Lung (tissue), 12 donors: Measurements from ENCODE around the gene EYS. TPM values are rescaled to one million over a fixed set of nuclear protein-coding genes. Genes with fewer than 3 reads are reported as not detected.
"Not testable (repeated sequence)": the region's sequence is repeated elsewhere in the genome, so short reads cannot be mapped to it uniquely, and the experiment has no call there.

ENCODE experiments used
- ATAC-seq: fragments of 200-7000 bp; cut with Tn5 transposase; one replicate; pipeline ENCODE4 v1.9.1; 2020; ENCODE audit warnings: moderate number of reproducible peaks; ENCODE audit not compliant: insufficient read depth, low FRiP score
- DNase-seq, 3 donors: peaks; one replicate each; pipeline ENCODE4 v3.0.0-alpha.2; 2013 to 2017
- H3K27ac ChIP-seq, 2 donors: one replicate each; pipeline ENCODE4 v1.5.1; 2013; ENCODE audit warnings: mild to moderate bottlenecking in 2 of 2, moderate library complexity in 2 of 2, control low read depth in 1 of 2, inconsistent platforms in 1 of 2, low read depth in 1 of 2, low read length in 1 of 2
- H3K27me3 ChIP-seq, 3 donors: one replicate each; pipeline ENCODE4 v1.5.1; 2013; ENCODE audit warnings: low read length in 2 of 3; ENCODE audit not compliant: control insufficient read depth in 3 of 3, insufficient read depth in 3 of 3
- H3K36me3 ChIP-seq, 4 donors: one replicate each; pipeline ENCODE4 v1.5.1; 2013; ENCODE audit warnings: low read length in 4 of 4, mild to moderate bottlenecking in 1 of 4, moderate library complexity in 1 of 4; ENCODE audit not compliant: control insufficient read depth in 4 of 4, insufficient read depth in 4 of 4
- H3K4me1 ChIP-seq, 5 donors: one replicate each; pipeline ENCODE4 v1.5.1; 2013; ENCODE audit warnings: low read length in 5 of 5, mild to moderate bottlenecking in 2 of 5, moderate library complexity in 1 of 5; ENCODE audit not compliant: control insufficient read depth in 5 of 5, insufficient read depth in 5 of 5
- H3K4me3 ChIP-seq: one replicate; pipeline ENCODE4 v1.5.1; 2013; ENCODE audit warnings: mild to moderate bottlenecking, control low read depth, moderate library complexity
- H3K9ac ChIP-seq, 2 donors: one replicate each; pipeline ENCODE4 v1.5.1; 2013; ENCODE audit warnings: low read length in 2 of 2, control low read depth in 1 of 2; ENCODE audit not compliant: insufficient read depth in 1 of 2
- H3K9me3 ChIP-seq, 4 donors: one replicate each; pipeline ENCODE4 v1.5.1; 2013; ENCODE audit warnings: low read length in 3 of 4, mild to moderate bottlenecking in 1 of 4, moderate library complexity in 1 of 4; ENCODE audit not compliant: control insufficient read depth in 4 of 4, insufficient read depth in 3 of 4
- WGBS, 2 donors: extraction: QIAGEN DNeasy Blood & Tissue Kit; methylation state at CpG; one replicate each; pipeline ENCODE4 v1.1.7; 2013; 5-methylcytosine and 5-hydroxymethylcytosine counted together
- polyA plus RNA-seq, 2 donors: library from polyadenylated mRNA; stranded (reverse); fragments of 200-250 nt; gene quantifications; one replicate each; pipeline ENCODE4 v1.2.1, GENCODE V29; 2013
- total RNA-seq, 2 donors: library from RNA; depleted of rRNA in 1 of 2; stranded (reverse); fragments of >200 nt in 1 of 2; gene quantifications; one replicate each; pipeline ENCODE4 v1.2.1, GENCODE V29; 2014 to 2021
- TF ChIP-seq, protein P1 (sequence below): IDR thresholded peaks from 2 replicates; pipeline ENCODE4 v1.5.1; 2012; ENCODE audit warnings: mild to moderate bottlenecking; ENCODE audit errors: control extremely low read depth, extremely low read depth
- donor health status: control.
- donor health status: control.
- donor health status: Bipolar disorder and iron deficiency.
- donor health status: healthy.
- donor health status: DM: yes; HTN: yes; CAD: no.

The EYS gene
- total and polyA plus RNA-seq, 4 donors: 0.06 to 0.34 (median 0.12) TPM

DNA sequence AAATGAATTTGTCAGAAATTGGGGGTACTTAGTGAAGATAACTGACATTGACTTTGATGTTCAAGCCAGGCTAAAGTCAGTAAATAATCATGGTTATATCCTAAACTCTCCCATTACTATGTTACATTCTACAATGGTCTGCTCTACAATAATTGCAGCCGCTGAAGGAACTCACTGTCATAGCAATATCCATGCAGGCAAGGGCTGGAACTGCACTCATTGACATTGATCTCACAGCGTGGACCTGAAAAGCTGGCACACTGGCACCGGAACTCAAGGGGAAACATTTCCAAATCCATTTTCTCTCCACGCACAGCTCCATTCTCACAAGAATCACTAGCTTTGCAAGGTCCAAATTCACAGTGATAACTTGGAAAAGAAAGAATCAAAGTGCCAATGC lies 702.7 kb downstream of the EYS start:
- H3K27ac ChIP-seq: no peak overlapping the region
- DNase-seq: no peak
- no peaks in the 10 kb centered on the region for H3K4me1 ChIP-seq
- 93 to 94% methylated on average over 4 of the region's 4 CpGs for WGBS, 2 donors
- H3K9me3 ChIP-seq: peaks cover 0 to 4% (median 0%) of the 10 kb centered on the region in 4 donors
- no peak overlapping the region for H3K4me3 ChIP-seq
- H3K9ac ChIP-seq: no peak overlapping the region
- TF ChIP-seq, protein P1, sequence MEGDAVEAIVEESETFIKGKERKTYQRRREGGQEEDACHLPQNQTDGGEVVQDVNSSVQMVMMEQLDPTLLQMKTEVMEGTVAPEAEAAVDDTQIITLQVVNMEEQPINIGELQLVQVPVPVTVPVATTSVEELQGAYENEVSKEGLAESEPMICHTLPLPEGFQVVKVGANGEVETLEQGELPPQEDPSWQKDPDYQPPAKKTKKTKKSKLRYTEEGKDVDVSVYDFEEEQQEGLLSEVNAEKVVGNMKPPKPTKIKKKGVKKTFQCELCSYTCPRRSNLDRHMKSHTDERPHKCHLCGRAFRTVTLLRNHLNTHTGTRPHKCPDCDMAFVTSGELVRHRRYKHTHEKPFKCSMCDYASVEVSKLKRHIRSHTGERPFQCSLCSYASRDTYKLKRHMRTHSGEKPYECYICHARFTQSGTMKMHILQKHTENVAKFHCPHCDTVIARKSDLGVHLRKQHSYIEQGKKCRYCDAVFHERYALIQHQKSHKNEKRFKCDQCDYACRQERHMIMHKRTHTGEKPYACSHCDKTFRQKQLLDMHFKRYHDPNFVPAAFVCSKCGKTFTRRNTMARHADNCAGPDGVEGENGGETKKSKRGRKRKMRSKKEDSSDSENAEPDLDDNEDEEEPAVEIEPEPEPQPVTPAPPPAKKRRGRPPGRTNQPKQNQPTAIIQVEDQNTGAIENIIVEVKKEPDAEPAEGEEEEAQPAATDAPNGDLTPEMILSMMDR: no peak
- no peaks in the 10 kb centered on the region for H3K27me3 ChIP-seq
- H3K36me3 ChIP-seq: no peaks in the 10 kb centered on the region
- no peak for ATAC-seq

DNA sequence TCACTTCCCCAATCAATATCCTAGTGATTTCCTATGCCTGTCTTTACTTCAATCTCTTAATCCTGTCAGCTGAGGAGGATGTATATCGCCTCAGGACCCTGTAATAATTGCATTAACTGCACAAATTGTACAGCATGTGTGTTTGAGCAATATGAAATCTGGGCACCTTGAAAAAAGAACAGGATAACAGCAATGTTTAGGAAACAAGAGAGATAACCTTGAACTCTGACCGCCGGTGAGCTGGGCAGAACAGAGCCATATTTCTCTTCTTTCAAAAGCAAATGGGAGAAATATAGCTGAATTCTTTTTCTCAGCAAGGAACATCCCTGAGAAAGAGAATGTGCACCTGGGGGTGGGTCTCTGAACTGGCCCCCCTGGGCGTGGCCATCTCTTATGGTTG lies 704.1 kb downstream of the EYS start:
- ATAC-seq, DNase-seq: not testable (repeated sequence)
- WGBS, 2 donors: 87 to 88% methylated on average over 4 of the region's 4 CpGs

DNA sequence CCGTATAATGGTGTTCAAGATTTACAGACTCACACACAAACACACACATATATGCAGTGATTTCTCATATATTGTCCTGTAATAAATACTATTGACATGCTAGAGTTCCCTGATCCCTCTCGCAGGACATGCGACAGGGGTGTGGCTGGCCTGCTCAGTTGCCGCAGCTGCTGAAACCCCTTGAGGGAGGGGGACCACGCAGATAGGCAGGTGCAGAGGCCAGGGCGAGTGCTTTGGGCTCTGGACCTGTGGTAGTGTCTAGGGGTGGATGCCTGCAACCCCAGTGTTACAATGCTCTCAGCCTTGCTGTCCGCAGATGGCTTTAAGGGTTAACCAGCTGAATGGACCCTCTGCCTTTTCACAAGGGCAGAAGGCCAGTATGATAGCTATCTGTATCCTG lies 706.2 kb downstream of the EYS start:
- WGBS, 2 donors: 93 to 95% methylated on average over 7 of the region's 7 CpGs
- Histone ChIP-seq H3K9me3 (peaks cover 0 to 4% (median 0%) of the 10 kb centered on the region in 4 donors), H3K27me3 (no peaks in the 10 kb centered on the region), H3K9ac (no peak overlapping the region), H3K27ac (no peak overlapping the region), H3K36me3 (no peaks in the 10 kb centered on the region), H3K4me1 (no peaks in the 10 kb centered on the region), H3K4me3 (no peak overlapping the region)
- no peak for DNase-seq
- no peak for ATAC-seq
- TF ChIP-seq, protein P1: no peak

More for the DNA sequence above, 704.1 kb downstream of the EYS start:
- not testable (repeated sequence) for H3K4me3 ChIP-seq, H3K27ac ChIP-seq, H3K9me3 ChIP-seq, H3K4me1 ChIP-seq, H3K9ac ChIP-seq, H3K36me3 ChIP-seq, H3K27me3 ChIP-seq

DNA sequence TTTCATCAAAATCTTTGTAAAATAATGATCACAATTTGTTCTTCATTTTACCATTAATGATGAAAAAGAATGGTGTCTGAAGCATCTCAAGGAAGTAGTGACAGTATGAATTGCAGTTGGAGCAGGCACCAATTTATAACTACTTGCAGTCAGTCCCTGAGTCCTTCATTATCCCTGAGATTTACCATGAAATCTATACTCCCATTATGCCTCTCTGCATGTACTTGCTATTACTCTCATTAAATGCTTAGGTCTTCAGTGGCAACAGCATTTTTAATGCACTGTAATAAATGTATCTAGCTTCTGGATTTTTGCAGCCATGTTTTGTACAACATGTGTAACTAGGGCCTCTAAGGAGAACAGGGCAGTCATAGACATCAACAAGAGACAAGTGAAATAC lies 708.8 kb downstream of the EYS start:
- Histone ChIP-seq H3K27me3 (no peaks in the 10 kb centered on the region), H3K9me3 (no peaks in the 10 kb centered on the region), H3K4me3 (no peak overlapping the region), H3K4me1 (no peaks in the 10 kb centered on the region), H3K27ac (no peak overlapping the region), H3K36me3 (no peaks in the 10 kb centered on the region), H3K9ac (no peak overlapping the region)
- no peak for ATAC-seq
- TF ChIP-seq, protein P1: no peak
- DNase-seq: no peak
